HG03060 (cell line): Measurements from ENCODE around the gene MED17.
A peak's percentile ranks its signal among the peaks of the same experiment; 100 is the strongest.
"Not testable (repeated sequence)": the region's sequence is repeated elsewhere in the genome, so short reads cannot be mapped to it uniquely, and the experiment has no call there.

Source experiments
- ATAC-seq: cut with Tn5 transposase; IDR thresholded peaks from one replicate; pipeline ENCODE4 v1.9.1; 2021; ENCODE audit warnings: low read depth, moderate number of reproducible peaks; ENCODE audit not compliant: unreplicated experiment

MED17 gene

GRCh38 chr11:93757924-93758865 lies 25.9 kb upstream of the MED17 start:
- ATAC-seq, result no peak

- not testable (repeated sequence) for ATAC-seq
Observed at GRCh38 chr11:93759123-93759522, 25.0 kb upstream of the MED17 start.

GRCh38 chr11:93761910-93762309 lies 22.2 kb upstream of the MED17 start:
- no peak for ATAC-seq

- no peak for ATAC-seq
Observed at GRCh38 chr11:93765551-93765950, 18.5 kb upstream of the MED17 start.

- ATAC-seq, result no peak
Observed at GRCh38 chr11:93766504-93766903, 17.6 kb upstream of the MED17 start.

- no peak for ATAC-seq
Observed at GRCh38 chr11:93767018-93767417, 17.1 kb upstream of the MED17 start.

GRCh38 chr11:93770160-93770559 lies 13.9 kb upstream of the MED17 start:
- no peak for ATAC-seq

GRCh38 chr11:93772123-93772522 lies 12.0 kb upstream of the MED17 start:
- ATAC-seq, result no peak

- ATAC-seq, result no peak
Observed at GRCh38 chr11:93773045-93773477, 11.0 kb upstream of the MED17 start.

GRCh38 chr11:93773601-93774200 lies 10.4 kb upstream of the MED17 start:
- ATAC-seq, result no peak

- ATAC-seq, result not testable (repeated sequence)
Observed at GRCh38 chr11:93774560-93774959, 9.5 kb upstream of the MED17 start.

- no peak for ATAC-seq
Observed at GRCh38 chr11:93775289-93775688, 8.8 kb upstream of the MED17 start.

- no peak for ATAC-seq
Observed at GRCh38 chr11:93783362-93783761, 720 bp upstream of the MED17 start.

GRCh38 chr11:93783765-93784144 lies 327 bp upstream of the MED17 start:
- ATAC-seq, result peak; percentile 24

GRCh38 chr11:93784935-93785360 lies 866 bp downstream of the MED17 start:
- ATAC-seq, result peak; percentile 17

GRCh38 chr11:93791493-93791892 lies 7.4 kb downstream of the MED17 start:
- ATAC-seq, result no peak

GRCh38 chr11:93796441-93797231 lies 12.6 kb downstream of the MED17 start:
- ATAC-seq, result no peak

- ATAC-seq, result no peak
Observed at GRCh38 chr11:93801366-93801765, 17.3 kb downstream of the MED17 start.

GRCh38 chr11:93804879-93805278 lies 20.8 kb downstream of the MED17 start:
- ATAC-seq, result no peak

GRCh38 chr11:93807980-93808379 lies 23.9 kb downstream of the MED17 start:
- no peak for ATAC-seq

- no peak for ATAC-seq
Observed at GRCh38 chr11:93813974-93814373, 29.9 kb downstream of the MED17 start.
